Stimulated activated CD8-positive, alpha-beta memory T cell treated with anti-CD3 and anti-CD28 coated beads, Interleukin-12 subunit alpha, Interleukin-12 subunit beta, amount 100 ng/mL, for 24 hours (primary cell): ENCODE measurements around the gene BCAS3.
"Not testable (repeated sequence)": the region's sequence is repeated elsewhere in the genome, so short reads cannot be mapped to it uniquely, and the experiment has no call there.

ENCODE experiments used
- DNase-seq: peaks from one replicate; pipeline ENCODE4 v3.0.0-alpha.2; 2020; ENCODE audit errors: extremely low read depth

Gene BCAS3

GRCh38 chr17:60677308-60678117 is at the start of gene BCAS3:
TSS of gene BCAS3 (plus strand) at chr17:60677851.
- DNase-seq, result peak; percentile 92

- DNase-seq, result no peak
Measured at GRCh38 chr17:60628252-60628889, 49.3 kb upstream of the BCAS3 start.

- DNase-seq, result no peak
Measured at GRCh38 chr17:60629120-60629519, 48.5 kb upstream of the BCAS3 start.

- DNase-seq, result no peak
Measured at GRCh38 chr17:60630352-60630751, 47.3 kb upstream of the BCAS3 start.

GRCh38 chr17:60631119-60631518 is 46.5 kb upstream of the BCAS3 start:
- no peak for DNase-seq

- DNase-seq, result no peak
Measured at GRCh38 chr17:60637683-60638082, 40.0 kb upstream of the BCAS3 start.

GRCh38 chr17:60639019-60639330 is 38.7 kb upstream of the BCAS3 start:
- DNase-seq, result no peak

- no peak for DNase-seq
Measured at GRCh38 chr17:60640503-60640902, 37.1 kb upstream of the BCAS3 start.

- no peak for DNase-seq
Measured at GRCh38 chr17:60641126-60641525, 36.5 kb upstream of the BCAS3 start.

GRCh38 chr17:60641810-60642220 is 35.8 kb upstream of the BCAS3 start:
- no peak for DNase-seq

GRCh38 chr17:60645918-60646523 is 31.6 kb upstream of the BCAS3 start:
- no peak for DNase-seq

GRCh38 chr17:60646701-60647100 is 30.9 kb upstream of the BCAS3 start:
- DNase-seq, result no peak

- no peak for DNase-seq
Measured at GRCh38 chr17:60647705-60648104, 29.9 kb upstream of the BCAS3 start.

- no peak for DNase-seq
Measured at GRCh38 chr17:60652454-60653247, 25.0 kb upstream of the BCAS3 start.

GRCh38 chr17:60653569-60653968 is 24.1 kb upstream of the BCAS3 start:
- DNase-seq, result no peak

GRCh38 chr17:60656499-60656898 is 21.2 kb upstream of the BCAS3 start:
- DNase-seq, result no peak

GRCh38 chr17:60659156-60659555 is 18.5 kb upstream of the BCAS3 start:
- DNase-seq, result no peak

GRCh38 chr17:60661489-60661888 is 16.2 kb upstream of the BCAS3 start:
- DNase-seq, result no peak

GRCh38 chr17:60664022-60664421 is 13.6 kb upstream of the BCAS3 start:
- DNase-seq, result no peak

- DNase-seq, result no peak
Measured at GRCh38 chr17:60665602-60666001, 12.0 kb upstream of the BCAS3 start.

- not testable (repeated sequence) for DNase-seq
Measured at GRCh38 chr17:60668741-60669140, 8.9 kb upstream of the BCAS3 start.

GRCh38 chr17:60671482-60671881 is 6.2 kb upstream of the BCAS3 start:
- no peak for DNase-seq
